ENCODE results near the gene TNNI3K.

Gene TNNI3K

DNA sequence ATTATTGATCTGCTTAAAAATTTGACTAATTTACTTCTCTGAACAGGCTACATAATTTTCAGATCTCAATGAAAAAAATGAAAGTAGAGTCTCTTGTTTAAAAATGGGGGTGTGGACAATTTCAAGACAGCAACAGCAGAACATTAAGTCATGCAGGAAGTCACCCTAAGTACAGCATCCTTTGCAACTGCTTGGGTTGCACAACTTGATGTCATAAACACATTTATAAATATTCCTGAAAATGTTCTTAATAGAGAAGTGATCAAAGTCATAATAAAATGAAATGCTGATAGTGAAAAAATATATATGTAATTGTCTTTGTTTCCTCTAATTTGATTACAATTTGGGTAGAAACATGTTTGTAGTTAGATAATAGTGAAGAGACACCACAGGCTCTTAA is 79.3 kb downstream of the TNNI3K start:
- no peak for DNase-seq

- DNase-seq = no peak
These were observed 81.1 kb downstream of the TNNI3K start for GRCh38 chr1:74316302-74316701.

GRCh38 chr1:74317663-74318062 is 82.5 kb downstream of the TNNI3K start:
- DNase-seq = no peak

GRCh38 chr1:74323937-74324473 is 88.8 kb downstream of the TNNI3K start:
- no peak for DNase-seq

GRCh38 chr1:74324684-74325448 is 89.7 kb downstream of the TNNI3K start:
- no peak for DNase-seq

GRCh38 chr1:74328851-74329250 is 93.7 kb downstream of the TNNI3K start:
- peak; percentile 9 for DNase-seq

GRCh38 chr1:74333244-74333643 is 98.1 kb downstream of the TNNI3K start:
- DNase-seq = no peak

DNA sequence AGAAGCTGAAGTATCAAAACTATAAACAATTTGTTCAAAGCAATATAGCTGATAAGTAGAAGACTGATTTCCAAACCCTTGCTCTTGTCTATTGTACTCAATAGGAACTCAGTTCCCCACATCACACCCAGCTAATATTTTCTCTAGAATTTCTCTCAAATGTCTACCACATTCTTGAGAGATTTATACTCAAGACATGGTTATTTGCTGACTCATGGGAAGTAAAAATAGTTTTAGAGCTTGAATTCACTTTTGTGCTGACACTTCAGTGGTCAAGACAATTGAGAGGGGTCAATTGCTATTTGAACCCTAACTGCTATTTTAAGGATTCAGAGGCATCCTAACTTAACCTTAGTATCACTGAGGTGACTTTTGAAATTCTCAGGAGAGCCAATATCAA is 99.0 kb downstream of the TNNI3K start:
- no peak for DNase-seq

DNA sequence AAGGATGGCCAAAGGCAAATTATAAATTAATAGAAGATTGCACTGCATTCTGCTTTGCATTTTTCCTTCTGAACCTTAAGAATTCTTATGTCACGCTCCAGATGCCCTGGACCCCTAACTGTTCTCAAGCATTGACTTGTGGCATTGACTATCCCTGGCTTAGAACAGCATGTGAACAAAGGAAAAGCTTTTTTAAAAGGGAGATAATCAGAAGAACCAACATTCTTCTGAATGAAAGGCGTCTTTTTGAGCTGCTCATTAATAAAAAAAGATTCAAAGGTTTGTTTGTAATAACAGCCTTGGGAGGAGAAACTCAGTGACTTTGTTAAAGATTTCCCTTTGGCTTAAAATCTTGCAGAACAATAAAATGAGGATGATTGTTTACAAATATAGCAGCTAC is 105.5 kb downstream of the TNNI3K start:
- no peak for DNase-seq

DNA sequence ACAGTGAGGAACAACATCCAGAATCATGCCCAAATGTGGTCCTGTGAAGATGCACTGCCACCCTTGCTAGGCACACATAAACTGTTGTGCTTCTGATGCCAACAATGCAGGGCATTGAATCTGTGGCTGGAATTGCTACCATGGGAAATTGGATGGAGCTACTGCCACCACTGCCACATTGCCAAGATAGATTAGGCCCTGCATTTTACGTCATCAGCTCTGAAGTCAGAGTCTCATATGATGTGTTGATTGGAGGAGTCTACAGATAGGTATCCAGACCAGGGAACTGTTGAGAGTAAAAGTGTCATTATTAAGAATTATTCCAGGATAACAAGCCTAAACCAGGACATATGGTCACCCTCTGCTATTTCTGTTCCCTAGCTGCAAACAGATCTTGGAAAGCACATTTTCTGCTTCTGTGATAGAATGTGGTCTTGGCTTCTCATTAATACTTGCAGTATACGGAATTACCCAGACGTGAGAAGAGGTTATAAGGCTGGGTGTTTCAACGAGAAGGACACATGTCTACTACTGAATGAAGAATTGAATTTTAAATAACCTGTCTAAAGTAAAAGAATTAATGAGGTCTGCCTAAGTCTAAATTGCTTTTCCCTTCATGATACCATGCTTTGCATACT is 106.6 kb downstream of the TNNI3K start:
- no peak for DNase-seq

GRCh38 chr1:74343216-74343615 is 108.0 kb downstream of the TNNI3K start:
- peak; percentile 98 for DNase-seq

DNA sequence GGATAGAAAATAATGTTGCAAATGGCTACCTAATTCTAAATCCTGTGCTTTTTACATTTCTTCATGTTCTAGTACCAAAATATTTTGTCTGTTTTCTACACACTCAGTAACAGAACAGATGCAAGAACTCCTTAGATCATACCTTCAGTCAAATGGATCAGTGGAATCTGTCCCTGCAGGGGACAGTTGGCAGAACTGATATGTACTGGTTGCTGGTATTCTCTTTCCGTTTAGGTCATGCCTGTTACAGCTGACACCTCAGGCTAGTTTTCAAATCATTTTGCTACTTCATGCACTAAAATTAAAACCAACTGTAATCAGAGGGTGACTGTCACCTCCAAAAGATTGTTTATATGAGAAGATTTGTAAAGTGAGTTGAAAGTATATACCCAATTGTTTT is 109.2 kb downstream of the TNNI3K start:
- no peak for DNase-seq

- no peak for DNase-seq
These were observed 121.3 kb downstream of the TNNI3K start for GRCh38 chr1:74356493-74356892.

- DNase-seq = no peak
These were observed 122.0 kb downstream of the TNNI3K start for GRCh38 chr1:74357150-74357549.

DNA sequence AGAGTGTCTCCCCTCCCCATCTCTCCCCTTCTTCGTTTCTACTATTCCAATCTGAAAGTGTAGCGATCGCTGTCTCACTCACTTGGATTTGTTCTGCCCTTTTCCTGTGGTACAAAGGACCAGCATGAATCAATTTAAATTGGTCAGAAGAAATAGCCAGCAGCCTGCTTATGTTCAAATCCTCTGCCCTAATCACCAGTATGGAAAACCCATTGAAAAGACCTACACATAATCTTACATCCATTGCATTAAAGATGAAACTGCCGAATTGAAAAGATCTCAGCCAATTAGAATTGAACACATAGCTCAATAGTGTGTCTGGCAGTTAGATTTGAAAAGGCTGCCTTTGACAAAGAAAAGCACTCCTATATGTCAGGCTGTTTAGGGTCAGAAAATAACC is 122.6 kb downstream of the TNNI3K start:
- no peak for DNase-seq

DNA sequence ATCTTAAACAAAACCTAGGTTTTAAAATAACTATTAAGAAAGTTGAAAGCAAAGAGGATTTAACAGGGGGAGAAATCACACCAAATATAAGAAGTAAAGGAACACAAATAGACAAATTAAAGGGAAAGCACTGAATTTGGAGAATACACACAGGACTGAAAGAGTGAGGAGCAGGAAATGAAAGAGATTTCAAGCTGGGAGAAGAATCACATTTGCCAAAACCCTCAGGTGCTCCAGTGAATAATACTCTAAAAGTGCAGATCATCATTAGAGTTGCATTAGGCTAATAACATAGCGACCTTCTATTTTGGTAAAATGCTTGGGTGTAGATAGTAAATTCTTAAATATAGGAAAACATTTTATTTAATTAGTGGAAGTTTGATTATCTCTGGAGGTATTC is 127.5 kb downstream of the TNNI3K start:
- no peak for DNase-seq

DNA sequence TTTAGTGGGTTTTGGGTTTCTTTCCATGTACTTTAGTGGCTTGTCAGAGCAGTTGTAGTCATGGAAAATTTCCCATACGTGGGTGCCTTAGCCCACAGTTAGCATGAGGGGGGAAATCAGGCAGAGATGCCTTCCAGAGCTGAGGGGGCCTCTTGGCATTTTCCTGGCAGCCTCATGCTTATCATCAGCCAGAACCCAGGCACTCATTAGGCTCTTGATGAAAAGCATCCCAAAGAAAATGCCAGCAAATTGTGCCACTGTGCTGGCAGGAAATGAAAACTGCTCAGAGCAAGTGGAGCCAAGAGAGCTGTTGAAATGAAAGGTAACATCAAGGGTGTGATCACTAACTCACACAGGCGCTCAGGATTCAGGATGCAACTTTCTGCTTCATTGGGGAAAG is 128.0 kb downstream of the TNNI3K start:
- DNase-seq = no peak

- DNase-seq = no peak
These were observed 132.1 kb downstream of the TNNI3K start for GRCh38 chr1:74367175-74367813.

- no peak for DNase-seq
These were observed 133.1 kb downstream of the TNNI3K start for GRCh38 chr1:74368335-74368734.

GRCh38 chr1:74375376-74375775 is 140.2 kb downstream of the TNNI3K start:
- DNase-seq = no peak

DNA sequence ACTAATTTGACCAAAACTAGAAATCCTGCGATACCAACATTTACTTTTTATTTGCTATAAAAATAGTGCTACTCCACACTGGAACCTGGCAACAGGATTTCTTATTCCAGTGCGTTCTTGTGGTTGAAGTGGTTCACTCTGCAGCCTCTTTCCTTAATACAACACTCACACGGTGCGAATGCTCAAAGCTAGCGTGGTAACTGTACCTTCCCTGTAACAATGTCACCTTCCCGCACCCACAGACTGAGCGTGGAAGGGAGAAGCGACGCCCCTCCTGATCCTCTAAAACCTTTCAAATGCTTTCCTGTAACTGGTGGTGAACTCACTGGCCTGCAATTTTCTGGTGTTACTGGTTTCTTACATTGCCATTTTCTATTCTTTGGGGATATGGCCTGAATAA is 145.1 kb downstream of the TNNI3K start:
- DNase-seq = no peak

DNA sequence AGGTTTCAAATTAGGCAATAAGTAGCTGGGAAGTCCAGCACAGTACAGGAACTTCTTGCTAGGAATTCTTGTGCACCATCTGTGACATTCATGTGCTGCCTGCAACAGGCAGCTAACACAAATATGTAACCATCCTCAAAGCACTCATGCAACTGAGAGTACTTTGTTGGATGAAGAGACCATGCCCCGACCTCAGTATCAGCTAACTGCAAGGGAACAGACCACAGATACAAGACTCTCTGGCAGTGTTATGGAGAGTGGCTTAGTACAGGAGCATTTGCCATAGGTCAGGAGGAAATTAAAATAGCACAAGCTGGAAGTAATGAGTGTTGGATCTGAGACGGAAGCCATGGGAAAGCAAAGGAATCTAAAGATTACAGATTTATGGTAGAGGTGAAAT is 153.7 kb downstream of the TNNI3K start:
- DNase-seq = no peak

DNA sequence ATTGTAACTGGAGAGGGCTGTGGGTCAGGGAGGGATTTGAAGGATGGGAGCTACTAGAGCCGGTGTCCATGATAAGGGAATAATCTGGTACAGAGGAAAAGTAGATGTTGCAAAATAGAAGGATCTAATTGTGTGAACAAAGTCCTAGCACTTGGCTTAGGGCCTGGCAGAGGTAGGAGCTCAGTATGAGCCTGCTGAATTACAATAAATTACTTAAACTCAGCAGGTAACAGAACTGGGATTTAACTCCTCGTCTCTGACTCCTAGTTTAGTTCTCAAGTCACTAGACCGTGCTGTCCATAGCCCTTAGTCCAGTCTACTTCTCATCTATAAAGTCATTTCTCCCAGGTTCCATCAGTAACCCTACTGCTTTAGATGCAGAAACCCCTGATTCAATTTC is 157.0 kb downstream of the TNNI3K start:
- DNase-seq = no peak

GRCh38 chr1:74392840-74393239 is 157.7 kb downstream of the TNNI3K start:
- DNase-seq = no peak

Measured in NCI-H2171 (cell line).